Adrenal gland (tissue), 12 donors: Measurements from ENCODE around the gene P2RX3. TPM values are rescaled to one million over a fixed set of nuclear protein-coding genes. Genes with fewer than 3 reads are reported as not detected.

ENCODE experiments used
- DNase-seq, 7 donors: peaks; one replicate each; pipeline ENCODE4 v3.0.0-alpha.2; 2019 to 2020
- H3K27ac ChIP-seq, 5 donors: fragments of 200-600 bp; sonication (generic) in 4 of 5; 1 replicate in 3 of 5; 2 replicates in 2 of 5; pipeline versions ENCODE4 v1.5.1 to v1.8.0; 2016 to 2020; ENCODE audit warnings: mild to moderate bottlenecking in 1 of 5
- H3K27me3 ChIP-seq: fragments of 200-600 bp; 2 replicates; pipeline ENCODE4 v1.8.0; 2021
- H3K36me3 ChIP-seq, 2 donors: fragments of 200-600 bp; replicated peaks in 1 of 2; 1 replicate in 1 of 2; 2 replicates in 1 of 2; pipeline versions ENCODE4 v1.5.1 to v1.8.0; 2018 to 2022
- H3K4me1 ChIP-seq, 2 donors: fragments of 200-600 bp; replicated peaks in 1 of 2; 1 replicate in 1 of 2; 2 replicates in 1 of 2; pipeline versions ENCODE4 v1.5.1 to v1.8.0; 2018 to 2021
- H3K4me3 ChIP-seq, 4 donors: fragments of 200-600 bp; sonication (generic) in 3 of 4; one replicate each; pipeline ENCODE4 v1.5.1; 2016 to 2018
- H3K9me3 ChIP-seq, 3 donors: fragments of 200-600 bp; sonication (generic) in 1 of 3; replicated peaks in 1 of 3; 1 replicate in 2 of 3; 2 replicates in 1 of 3; pipeline versions ENCODE4 v1.5.1 to v1.8.0; 2016 to 2021
- POLR2A ChIP-seq, 2 donors: fragments of 450-650 bp; IDR thresholded peaks; one replicate each; pipeline ENCODE4 v1.6.1; 2017; ENCODE audit warnings: antibody characterized with exemption in 2 of 2, mild to moderate bottlenecking in 2 of 2, moderate library complexity in 1 of 2
- WGBS, 4 donors: extraction: QIAGEN DNeasy Blood & Tissue Kit in 2 of 4; methylation state at CpG; one replicate each; pipeline versions ENCODE4 v1.1.5 to v1.1.7; 2013 to 2017; 5-methylcytosine and 5-hydroxymethylcytosine counted together
- intact Hi-C, 2 donors: fragments of 100-400 bp; cut with DNase I; formaldehyde crosslinking; loops; one replicate each; pipeline versions ENCODE4 v1.14.1 to v1.15.0; 2022 to 2023
- polyA plus RNA-seq, 3 donors: library from polyadenylated mRNA; stranded (reverse); fragments of 200-250 nt in 2 of 3; fragments of 350-450 nt in 1 of 3; fragmentation: Illumina TruSeq in 1 of 3; extraction: RNeasy Lipid Tissue Mini Kit (QIAGEN cat#74804) in 1 of 3; gene quantifications; one replicate each; pipeline ENCODE4 v1.2.3, GENCODE V29; 2013 to 2014
- total RNA-seq, 9 donors: library from RNA; depleted of rRNA in 4 of 9; stranded (reverse); fragments of >200 nt in 4 of 9; fragments of 120-200 nt in 1 of 9; fragmentation: NEBNext Ultra II Directional in 1 of 9; extraction: Animal tissue kit (Norgen Biotek cat#: 25700) in 1 of 9; gene quantifications; one replicate each; pipeline versions ENCODE4 v1.1.0 to v1.2.4, GENCODE V29; 2013 to 2023
- TF ChIP-seq, protein P1 (sequence below), 6 experiments: fragments of 450-650 bp in 4 of 6; fragments of 200-600 bp in 2 of 6; sonication (generic) in 1 of 6; IDR thresholded peaks; 1 replicate in 5 of 6; 2 replicates in 1 of 6; pipeline versions ENCODE4 v1.5.1 to v1.8.0; 2016 to 2021; ENCODE audit warnings: antibody characterized with exemption in 6 of 6, mild to moderate bottlenecking in 2 of 6, moderate library complexity in 1 of 6
- donor health status: healthy with polysubstance abuse.
- donor health status: Bipolar disorder and iron deficiency.
- donor health status: DM: yes; HTN: yes; CAD: no.
- donor health status: DM: no; HTN: no; CAD: no.
- donor health status: DM: no; HTN: no; CAD: no.
- donor health status: DM: yes; HTN: yes; CAD: no.

Gene P2RX3
- total and polyA plus RNA-seq, 12 donors: 0.11 to 2.5 (median 0.76) TPM; not detected in 2

DNA sequence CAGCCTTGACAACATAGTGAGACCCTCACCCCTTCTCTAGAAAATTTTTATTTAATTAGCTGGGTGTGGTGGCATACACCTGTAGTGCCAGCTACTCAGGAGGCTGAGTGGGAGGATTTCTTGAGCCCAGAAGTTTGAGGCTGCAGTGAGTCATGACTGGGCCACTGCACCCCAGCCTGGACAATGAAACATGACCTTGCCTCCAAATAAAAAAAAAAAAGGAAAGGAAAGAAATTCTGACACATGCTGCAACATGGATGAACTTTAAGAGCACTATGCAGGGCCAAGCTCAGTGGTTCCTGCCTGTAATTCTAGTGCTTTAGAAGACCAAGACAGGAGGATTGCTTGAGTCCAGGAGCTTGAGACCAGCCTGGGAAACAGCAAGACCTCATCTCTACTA, 80.0 kb downstream of the P2RX3 start:
- Histone ChIP-seq H3K36me3 (peaks cover 0 to 68% of the 10 kb centered on the region in 2 donors), H3K27me3 (no peaks in the 10 kb centered on the region), H3K9me3 (no peaks in the 10 kb centered on the region), H3K27ac (no peak overlapping the region), H3K4me3 (no peak overlapping the region), H3K4me1 (peaks cover 0 to 13% of the 10 kb centered on the region in 2 donors)
- TF ChIP-seq POLR2A (IDR thresholded peaks at IDR 0.05): no peak
- TF ChIP-seq, protein P1, sequence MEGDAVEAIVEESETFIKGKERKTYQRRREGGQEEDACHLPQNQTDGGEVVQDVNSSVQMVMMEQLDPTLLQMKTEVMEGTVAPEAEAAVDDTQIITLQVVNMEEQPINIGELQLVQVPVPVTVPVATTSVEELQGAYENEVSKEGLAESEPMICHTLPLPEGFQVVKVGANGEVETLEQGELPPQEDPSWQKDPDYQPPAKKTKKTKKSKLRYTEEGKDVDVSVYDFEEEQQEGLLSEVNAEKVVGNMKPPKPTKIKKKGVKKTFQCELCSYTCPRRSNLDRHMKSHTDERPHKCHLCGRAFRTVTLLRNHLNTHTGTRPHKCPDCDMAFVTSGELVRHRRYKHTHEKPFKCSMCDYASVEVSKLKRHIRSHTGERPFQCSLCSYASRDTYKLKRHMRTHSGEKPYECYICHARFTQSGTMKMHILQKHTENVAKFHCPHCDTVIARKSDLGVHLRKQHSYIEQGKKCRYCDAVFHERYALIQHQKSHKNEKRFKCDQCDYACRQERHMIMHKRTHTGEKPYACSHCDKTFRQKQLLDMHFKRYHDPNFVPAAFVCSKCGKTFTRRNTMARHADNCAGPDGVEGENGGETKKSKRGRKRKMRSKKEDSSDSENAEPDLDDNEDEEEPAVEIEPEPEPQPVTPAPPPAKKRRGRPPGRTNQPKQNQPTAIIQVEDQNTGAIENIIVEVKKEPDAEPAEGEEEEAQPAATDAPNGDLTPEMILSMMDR (IDR thresholded peaks at IDR 0.05): no peak
- DNase-seq: no peak
- intact Hi-C loops: no loop called here

GRCh38 chr11:57419146-57419545, 81.0 kb downstream of the P2RX3 start:
- TF ChIP-seq POLR2A (IDR thresholded peaks at IDR 0.05): no peak
- TF ChIP-seq, protein P1 (IDR thresholded peaks at IDR 0.05): no peak
- Histone ChIP-seq H3K27me3 (no peaks in the 10 kb centered on the region), H3K9me3 (no peaks in the 10 kb centered on the region), H3K4me1 (peaks cover 2 to 17% of the 10 kb centered on the region in 2 donors), H3K27ac (no peak overlapping the region), H3K36me3 (peaks cover 0 to 61% of the 10 kb centered on the region in 2 donors), H3K4me3 (no peak overlapping the region)
- no peak for DNase-seq
- intact Hi-C loops: no loop called here
- WGBS, 4 donors: 89 to 96% (median 93%) methylated on average over 2 to 3 of the region's 3 CpGs

GRCh38 chr11:57421066-57421465, 82.9 kb downstream of the P2RX3 start:
- Histone ChIP-seq H3K4me1 (peaks cover 20 to 36% of the 10 kb centered on the region in 2 donors), H3K4me3 (no peak overlapping the region), H3K27ac (no peak overlapping the region), H3K9me3 (no peaks in the 10 kb centered on the region), H3K27me3 (no peaks in the 10 kb centered on the region), H3K36me3 (peaks cover 0 to 41% of the 10 kb centered on the region in 2 donors)
- no peak for DNase-seq
- 96 to 100% (median 98%) methylated on average over 3 to 4 of the region's 4 CpGs for WGBS, 4 donors
- intact Hi-C loops: no loop called here
- TF ChIP-seq POLR2A (IDR thresholded peaks at IDR 0.05): no peak
- TF ChIP-seq, protein P1 (IDR thresholded peaks at IDR 0.05): no peak

DNA sequence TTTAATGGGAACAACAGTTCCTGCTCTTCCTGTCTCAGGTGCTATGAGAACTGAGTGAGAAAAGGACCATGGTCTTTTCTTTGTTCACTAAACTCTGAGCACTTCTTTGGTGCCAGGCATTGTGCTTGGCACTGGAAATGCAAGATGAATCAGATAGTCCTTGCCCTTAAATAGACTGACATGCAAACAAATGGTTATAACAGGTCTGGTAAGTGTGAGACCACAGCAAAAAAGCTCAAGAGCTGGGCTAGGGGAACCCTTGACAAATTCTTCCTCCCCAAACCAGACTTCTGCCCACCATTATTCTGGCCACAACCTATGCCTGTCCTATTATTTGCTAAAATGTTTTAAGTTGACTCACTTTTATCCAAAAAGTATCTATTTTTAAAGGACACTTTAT, 83.7 kb downstream of the P2RX3 start:
- peaks cover 0 to 34% of the 10 kb centered on the region in 2 donors for H3K36me3 ChIP-seq
- no peak overlapping the region for H3K4me3 ChIP-seq
- no peak for DNase-seq
- H3K9me3 ChIP-seq: no peaks in the 10 kb centered on the region
- peaks cover 28 to 44% of the 10 kb centered on the region in 2 donors for H3K4me1 ChIP-seq
- H3K27ac ChIP-seq: no peak overlapping the region
- no peaks in the 10 kb centered on the region for H3K27me3 ChIP-seq
- TF ChIP-seq, protein P1 (IDR thresholded peaks at IDR 0.05): no peak
- no peak for TF ChIP-seq POLR2A (IDR thresholded peaks at IDR 0.05)
- intact Hi-C loops: no loop called here

Other genes with a start within 250 kb of the P2RX3 start
- gene LRRC55, start 156.4 kb upstream of the P2RX3 start, total RNA-seq: 1 to 10 TPM in 1 of 9 donors, under 1 TPM in 7, not detected in 1; 0.25 to 1.1 (median 0.57) TPM
- under 1 TPM; 0.08 to 0.59 (median 0.17) TPM for gene LRRC55, start 156.4 kb upstream of the P2RX3 start, polyA plus RNA-seq
- gene APLNR, start 101.1 kb upstream of the P2RX3 start, total RNA-seq: 10 to 100 TPM in 3 of 9 donors, 1 to 10 TPM in 6; 3.4 to 30.1 (median 6.9) TPM
- gene APLNR, start 101.1 kb upstream of the P2RX3 start, polyA plus RNA-seq: 1 to 10 TPM; 1.1 to 2.5 (median 2.1) TPM
- gene TNKS1BP1, start 13.4 kb upstream of the P2RX3 start, total RNA-seq: 100 to 1,000 TPM in 7 of 9 donors, 10 to 100 TPM in 2; 24.5 to 203 (median 136) TPM
- 100 to 1,000 TPM; 113 to 338 (median 209) TPM for gene TNKS1BP1, start 13.4 kb upstream of the P2RX3 start, polyA plus RNA-seq
- gene SSRP1, start 2.5 kb upstream of the P2RX3 start, total RNA-seq: 10 to 100 TPM; 37.4 to 68.3 (median 59.0) TPM
- 100 to 1,000 TPM in 1 of 3 donors, 10 to 100 TPM in 2; 25.3 to 106 (median 31.0) TPM for gene SSRP1, start 2.5 kb upstream of the P2RX3 start, polyA plus RNA-seq
- gene PRG3, start 42.8 kb downstream of the P2RX3 start, total RNA-seq: not detected
- gene PRG3, start 42.8 kb downstream of the P2RX3 start, polyA plus RNA-seq: not detected
- gene PRG2, start 52.3 kb downstream of the P2RX3 start, total RNA-seq: under 1 TPM in 2 of 9 donors, not detected in 7; 0.27 to 0.28 TPM
- gene PRG2, start 52.3 kb downstream of the P2RX3 start, polyA plus RNA-seq: under 1 TPM in 2 of 3 donors, not detected in 1; 0.24 to 0.97 TPM
- 10 to 100 TPM; 14.0 to 72.7 (median 31.4) TPM for gene SLC43A3, start 88.8 kb downstream of the P2RX3 start, total RNA-seq
- 10 to 100 TPM; 20.7 to 36.1 (median 23.2) TPM for gene SLC43A3, start 88.8 kb downstream of the P2RX3 start, polyA plus RNA-seq
- 1 to 10 TPM in 3 of 9 donors, under 1 TPM in 4, not detected in 2; 0.24 to 2.1 (median 0.71) TPM for gene RTN4RL2, start 122.2 kb downstream of the P2RX3 start, total RNA-seq
- 1 to 10 TPM in 1 of 3 donors, under 1 TPM in 1, not detected in 1; 0.56 to 1.0 TPM for gene RTN4RL2, start 122.2 kb downstream of the P2RX3 start, polyA plus RNA-seq
- gene SLC43A1, start 177.3 kb downstream of the P2RX3 start, total RNA-seq: 10 to 100 TPM in 7 of 9 donors, 1 to 10 TPM in 2; 4.2 to 32.3 (median 25.1) TPM
- 10 to 100 TPM in 2 of 3 donors, 1 to 10 TPM in 1; 3.8 to 24.8 (median 14.8) TPM for gene SLC43A1, start 177.3 kb downstream of the P2RX3 start, polyA plus RNA-seq
- gene TIMM10, start 192.4 kb downstream of the P2RX3 start, total RNA-seq: 10 to 100 TPM; 35.6 to 89.0 (median 54.0) TPM
- gene TIMM10, start 192.4 kb downstream of the P2RX3 start, polyA plus RNA-seq: 10 to 100 TPM; 23.9 to 72.5 (median 48.8) TPM
- under 1 TPM in 1 of 9 donors, not detected in 8; 0.30 TPM for gene SMTNL1, start 199.2 kb downstream of the P2RX3 start, total RNA-seq
- not detected for gene SMTNL1, start 199.2 kb downstream of the P2RX3 start, polyA plus RNA-seq
- 100 to 1,000 TPM in 2 of 9 donors, 10 to 100 TPM in 7; 34.4 to 108 (median 82.8) TPM for gene UBE2L6, start 229.3 kb downstream of the P2RX3 start, total RNA-seq
- 10 to 100 TPM; 38.0 to 89.4 (median 38.2) TPM for gene UBE2L6, start 229.3 kb downstream of the P2RX3 start, polyA plus RNA-seq